ENCODE data around the gene TUBA4A. TPM values are rescaled to one million over a fixed set of nuclear protein-coding genes. Genes with fewer than 3 reads are reported as not detected.

The TUBA4A gene
- polyA plus RNA-seq, 1 donor from 2014 or later = not detected

DNA sequence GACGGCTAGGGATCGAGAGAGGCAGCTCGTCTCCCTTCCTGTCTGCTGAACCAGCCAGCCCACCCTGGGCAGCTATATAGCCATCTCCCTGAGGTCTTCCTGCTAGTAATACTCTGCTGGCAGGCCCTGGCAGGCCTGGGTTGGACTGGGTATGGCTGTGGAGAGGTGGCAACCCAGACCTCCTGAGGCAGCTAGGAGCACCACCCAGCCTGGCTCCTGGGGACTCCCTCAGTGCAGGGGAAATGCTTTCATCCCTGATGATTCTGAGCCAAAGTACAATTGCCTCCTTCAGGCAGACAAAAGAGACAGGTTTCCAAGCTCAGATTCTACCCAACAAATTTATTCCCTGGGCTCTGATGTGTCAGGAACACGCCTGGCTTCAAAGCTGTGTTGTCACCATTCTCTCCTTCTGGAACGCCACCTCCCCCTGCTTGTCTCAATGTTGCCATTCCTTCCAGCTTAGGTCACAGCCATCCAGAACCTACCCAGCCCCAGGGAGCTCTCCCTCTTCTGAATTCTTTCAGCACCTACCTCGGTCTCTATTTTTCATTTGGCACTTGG, 20.7 kb upstream of the TUBA4A start:
- peak overlapping the region; percentile 37 for H3K4me3 ChIP-seq (ENCODE audit: low read length)
- H3K79me2 ChIP-seq (replicated peaks; ENCODE audit: insufficient read depth, low read length) = no peaks in the 10 kb centered on the region
- no peaks in the 10 kb centered on the region for H3K36me3 ChIP-seq (ENCODE audit: insufficient read depth, low read length)
- peaks cover 11% of the 10 kb centered on the region for H3K27me3 ChIP-seq (ENCODE audit: insufficient read depth, low read depth, low read length)
- no peaks in the 10 kb centered on the region for H4K20me1 ChIP-seq (ENCODE audit: insufficient read depth)
- no peaks in the 10 kb centered on the region for H3K9me3 ChIP-seq (ENCODE audit: low read length)
- peak; percentile 34 for TF ChIP-seq EP300 (conservative IDR thresholded peaks at IDR 0.05; ENCODE audit: poor library complexity, severe bottlenecking)
- no peak for TF ChIP-seq RAD21 (conservative IDR thresholded peaks at IDR 0.05)
- TF ChIP-seq SMC3 (conservative IDR thresholded peaks at IDR 0.05; ENCODE audit: poor library complexity) = no peak
- TF ChIP-seq POLR2AphosphoS5 (IDR thresholded peaks at IDR 0.05) = no peak
- TF ChIP-seq CTCF (IDR thresholded peaks at IDR 0.05; ENCODE audit: poor library complexity, severe bottlenecking) = peak; percentile 30
- TF ChIP-seq REST (IDR thresholded peaks at IDR 0.05; ENCODE audit: borderline replicate concordance) = no peak
- no peaks in the 10 kb centered on the region for H3K9me2 ChIP-seq (ENCODE audit: insufficient read depth, low read length)
- H2AFZ ChIP-seq (ENCODE audit: low read depth, low read length) = peak overlapping the region; percentile 19
- peak overlapping the region; percentile 74 for H3K27ac ChIP-seq (ENCODE audit: low read length)
- no peak overlapping the region for H3K4me2 ChIP-seq (ENCODE audit: low read length)
- H3F3A ChIP-seq (ENCODE audit: insufficient read depth, low read length, poor library complexity, severe bottlenecking) = peaks cover 10% of the 10 kb centered on the region
- peak overlapping the region; percentile 44 for H3K9ac ChIP-seq (ENCODE audit: low read length)

DNA sequence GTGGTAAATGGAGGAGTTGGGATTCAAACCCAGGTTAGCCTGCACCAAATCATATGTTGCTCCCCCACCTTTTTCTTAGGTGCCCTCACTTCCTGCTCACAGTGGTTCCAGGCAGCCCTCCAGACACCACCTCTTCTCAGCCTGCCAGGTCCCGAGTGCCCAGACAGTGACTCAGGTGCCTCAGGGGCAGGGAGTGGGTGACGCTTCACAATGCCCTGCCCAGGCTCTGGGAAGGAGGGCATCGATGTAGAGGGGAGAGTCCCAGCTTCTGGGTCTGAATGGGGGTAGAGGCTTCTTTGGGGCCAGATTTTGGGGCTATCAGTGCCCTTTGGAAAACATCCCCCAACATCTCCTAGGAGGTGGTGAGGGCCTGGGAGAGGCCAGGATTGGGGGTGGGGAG, 20.2 kb upstream of the TUBA4A start:
- Histone ChIP-seq H3K36me3 (ENCODE audit: insufficient read depth, low read length) (no peaks in the 10 kb centered on the region), H2AFZ (ENCODE audit: low read depth, low read length) (peak overlapping the region; percentile 19), H3K79me2 (replicated peaks; ENCODE audit: insufficient read depth, low read length) (no peaks in the 10 kb centered on the region), H3F3A (ENCODE audit: insufficient read depth, low read length, poor library complexity, severe bottlenecking) (peaks cover 10% of the 10 kb centered on the region), H3K4me3 (ENCODE audit: low read length) (peak overlapping the region; percentile 37), H3K4me2 (ENCODE audit: low read length) (no peak overlapping the region), H3K9ac (ENCODE audit: low read length) (peak overlapping the region; percentile 44), H3K9me3 (ENCODE audit: low read length) (no peaks in the 10 kb centered on the region), H4K20me1 (ENCODE audit: insufficient read depth) (no peaks in the 10 kb centered on the region), H3K27ac (ENCODE audit: low read length) (peak overlapping the region; percentile 74), H3K27me3 (ENCODE audit: insufficient read depth, low read depth, low read length) (peaks cover 11% of the 10 kb centered on the region), H3K9me2 (ENCODE audit: insufficient read depth, low read length) (no peaks in the 10 kb centered on the region)
- no peak for TF ChIP-seq TAF1 (IDR thresholded peaks at IDR 0.05; ENCODE audit: low read depth)
- no peak for TF ChIP-seq EP300 (conservative IDR thresholded peaks at IDR 0.05; ENCODE audit: poor library complexity, severe bottlenecking)
- no peak for TF ChIP-seq POLR2AphosphoS5 (IDR thresholded peaks at IDR 0.05)
- TF ChIP-seq REST (IDR thresholded peaks at IDR 0.05; ENCODE audit: borderline replicate concordance) = no peak
- TF ChIP-seq MXI1 (conservative IDR thresholded peaks at IDR 0.05; ENCODE audit: poor library complexity, severe bottlenecking) = no peak
- TF ChIP-seq EZH2 (IDR thresholded peaks at IDR 0.05; ENCODE audit: borderline replicate concordance, insufficient read depth, low read length, poor library complexity, severe bottlenecking) = no peak
- no peak for TF ChIP-seq CTCF (IDR thresholded peaks at IDR 0.05; ENCODE audit: poor library complexity, severe bottlenecking)
- no peak for TF ChIP-seq RAD21 (conservative IDR thresholded peaks at IDR 0.05)
- TF ChIP-seq SMC3 (conservative IDR thresholded peaks at IDR 0.05; ENCODE audit: poor library complexity) = no peak

Measured in neural cell (in vitro differentiated cells).